ENCODE measurements around the gene BCR. TPM values are rescaled to one million over a fixed set of nuclear protein-coding genes. Genes with fewer than 3 reads are reported as not detected.

BCR gene
- total and polyA plus RNA-seq, 2 of the 8 experiments (the other 6 are each of a cell fraction or from before 2014, with no cell fraction given), result 66.7 to 130 TPM

DNA sequence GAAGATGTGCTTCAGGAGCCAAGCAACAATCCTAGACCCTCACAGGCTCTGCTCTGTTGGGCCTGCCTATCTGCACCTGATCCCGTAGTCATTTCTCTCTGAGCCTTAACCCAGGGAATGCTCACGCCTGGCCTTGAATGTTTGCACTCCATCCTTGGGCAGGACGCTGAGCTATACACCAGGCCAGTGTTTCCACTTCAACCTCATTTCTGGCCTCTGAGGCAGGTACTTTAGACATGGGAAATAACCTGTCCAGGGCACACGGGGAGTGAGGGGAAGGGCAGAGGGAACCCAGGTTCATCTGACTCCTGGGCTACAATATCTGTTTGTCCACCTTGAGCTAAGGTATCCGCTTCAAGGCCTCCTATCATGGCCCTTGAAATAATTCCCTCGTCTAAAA is 48.4 kb upstream of the BCR start:
- no peaks in the 10 kb centered on the region for H3K23me2 ChIP-seq (ENCODE audit: low read depth, low read length)
- DNase-seq (ENCODE audit: low read depth in 1 of 2, low spot score in 2 of 2) (no peak), FAIRE-seq (no peak)
- H3K27ac ChIP-seq (ENCODE audit: low read depth, low read length), result no peak overlapping the region
- H2AK5ac ChIP-seq (ENCODE audit: low read depth, low read length), result no peak overlapping the region
- no peak overlapping the region for H3K56ac ChIP-seq (replicated peaks; ENCODE audit: insufficient read length, low read depth, low read length)
- H3K27me3 ChIP-seq (replicated peaks in 1 of 4; ENCODE audit: control insufficient read depth in 3 of 4, extremely low read depth in 1 of 4, insufficient read depth in 3 of 4, low read length in 3 of 4), result peaks cover 0 to 5% (median 1%) of the 10 kb centered on the region in 4 experiments; a peak in 2 of 7 replicates
- CTCF ChIA-PET (ENCODE audit: partially characterized antibody), result interaction anchor here (0.5 to 24.3 kb wide), 9 partner anchors 10 to 669 kb away, joined by 3 to 384 read pairs (median 4); partner anchors contain the start of gene RSPH14
- no peak overlapping the region for H2BK12ac ChIP-seq (ENCODE audit: low read depth, low read length)
- H3K4me3 ChIP-seq (ENCODE audit: extremely low read depth in 1 of 4, insufficient read depth in 2 of 4, low read depth in 3 of 4, low read length in 4 of 4), result no peak overlapping the region
- H3K9me3 ChIP-seq (ENCODE audit: insufficient read depth in 2 of 2, low read depth in 1 of 2, low read length in 1 of 2), result no peaks in the 10 kb centered on the region
- H2BK5ac ChIP-seq (ENCODE audit: low read depth, low read length), result no peak overlapping the region
- H2BK20ac ChIP-seq (ENCODE audit: low read length), result no peak overlapping the region
- no peak overlapping the region for H3K4ac ChIP-seq (replicated peaks; ENCODE audit: insufficient read length, low read depth, low read length)
- no peak overlapping the region for H4K8ac ChIP-seq (ENCODE audit: extremely low read depth, insufficient read depth, low read length)
- H3K4me2 ChIP-seq (ENCODE audit: insufficient read depth in 1 of 2, low read depth in 2 of 2, low read length in 2 of 2), result no peak overlapping the region
- H3K36me3 ChIP-seq (ENCODE audit: control insufficient read depth in 2 of 4, insufficient read depth in 4 of 4, low read length in 3 of 4), result no peaks in the 10 kb centered on the region
- H3K79me1 ChIP-seq (ENCODE audit: low read depth, low read length), result no peaks in the 10 kb centered on the region
- POLR2A ChIA-PET (ENCODE audit: partially characterized antibody), result no interaction called here
- H2BK120ac ChIP-seq (replicated peaks; ENCODE audit: low read depth, low read length), result no peak overlapping the region
- H3K4me1 ChIP-seq (replicated peaks in 1 of 4; ENCODE audit: control insufficient read depth in 3 of 4, insufficient read depth in 4 of 4, low read length in 3 of 4), result peaks cover 0 to 6% (median 2%) of the 10 kb centered on the region in 4 experiments; a peak in 3 of 7 replicates
- H3K23ac ChIP-seq (ENCODE audit: insufficient read length), result no peak overlapping the region
- H4K20me1 ChIP-seq (replicated peaks in 1 of 2; ENCODE audit: control insufficient read depth in 1 of 2, insufficient read depth in 2 of 2, low read length in 2 of 2), result no peaks in the 10 kb centered on the region
- no peak overlapping the region for H2AFZ ChIP-seq (ENCODE audit: low read length)
- H4K5ac ChIP-seq (ENCODE audit: insufficient read length, low read depth, low read length), result no peak overlapping the region
- 89% methylated on average over 6 of the region's 6 CpGs; no CpG with 5 or more reads in 1 of the 2 experiments for WGBS, 2 experiments (ENCODE audit: extremely low coverage in 1 of 2, insufficient coverage in 1 of 2, insufficient read length in 1 of 2, insufficient replicate concordance in 2 of 2, low coverage in 1 of 2, low lambda C conversion rate in 2 of 2, missing lambda C conversion rate in 1 of 2)
- no peak overlapping the region for H2BK15ac ChIP-seq (ENCODE audit: low read length)
- no peak overlapping the region for H3K18ac ChIP-seq (ENCODE audit: extremely low read depth, low read length)
- no peak overlapping the region for H3K14ac ChIP-seq (ENCODE audit: insufficient read length)
- no peak overlapping the region for H4K91ac ChIP-seq (replicated peaks; ENCODE audit: insufficient read length, low read length)
- no peaks in the 10 kb centered on the region for H3K79me2 ChIP-seq (ENCODE audit: control insufficient read depth in 1 of 2, insufficient read depth in 2 of 2, low read length in 2 of 2)
- H3K9ac ChIP-seq (replicated peaks in 1 of 4; ENCODE audit: extremely low read depth in 1 of 4, low read depth in 3 of 4, low read length in 3 of 4), result no peak overlapping the region
- TF ChIP-seq YY1 (IDR thresholded peaks at IDR 0.05; ENCODE audit: low read depth, low read length), result no peak
- no peak for TF ChIP-seq TAF7 (optimal IDR thresholded peaks at IDR 0.05; ENCODE audit: borderline replicate concordance, low read depth, low read length)
- no peak for TF ChIP-seq CTBP2 (IDR thresholded peaks at IDR 0.05; ENCODE audit: borderline replicate concordance, insufficient read depth, insufficient read length, low read length)
- TF ChIP-seq TBP (IDR thresholded peaks at IDR 0.05; ENCODE audit: low read depth, low read length), result no peak
- no peak for TF ChIP-seq POLR2AphosphoS5 (IDR thresholded peaks at IDR 0.05; ENCODE audit: low read depth, low read length)
- no peak for TF ChIP-seq NANOG (IDR thresholded peaks at IDR 0.05; ENCODE audit: insufficient read depth, low read depth, low read length, poor library complexity, severe bottlenecking)
- TF ChIP-seq SP2 (IDR thresholded peaks at IDR 0.05; ENCODE audit: low read length), result no peak
- TF ChIP-seq KDM5A (IDR thresholded peaks at IDR 0.05; ENCODE audit: low read length), result no peak
- TF ChIP-seq SIN3A (conservative IDR thresholded peaks at IDR 0.05 in 1 of 2, IDR thresholded peaks at IDR 0.05 in 1 of 2; ENCODE audit: low read depth in 1 of 2, low read length in 2 of 2), result no peak

All from H1 (cell line).